GM23338 (cell line): ENCODE measurements around the gene DGAT2. TPM values are rescaled to one million over a fixed set of nuclear protein-coding genes. Genes with fewer than 3 reads are reported as not detected.
A peak's percentile ranks its signal among the peaks of the same experiment; 100 is the strongest.

ENCODE experiments used
- ATAC-seq: fragments of 200-7000 bp; cut with Tn5 transposase; 3 replicates; pipeline ENCODE4 v1.9.1; 2020
- DNase-seq: peaks from one replicate; pipeline ENCODE4 v3.0.0-alpha.2; 2015; ENCODE audit warnings: low spot score
- H2AFZ ChIP-seq: fragments of 200-600 bp; sonication (generic); 2 replicates; pipeline ENCODE4 v1.8.0; 2016; ENCODE audit warnings: antibody characterized with exemption, mild to moderate bottlenecking, moderate library complexity
- H3F3A ChIP-seq: fragments of 200-600 bp; sonication (generic); replicated peaks from 2 replicates; pipeline ENCODE4 v1.8.0; 2017; ENCODE audit warnings: antibody characterized with exemption, mixed run types, low read depth
- H3K27ac ChIP-seq: fragments of 200-600 bp; sonication (generic); 2 replicates; pipeline ENCODE4 v1.6.1; 2016; ENCODE audit warnings: low read depth
- H3K27me3 ChIP-seq: fragments of 200-600 bp; sonication (generic); 2 replicates; pipeline ENCODE4 v1.8.0; 2016; ENCODE audit warnings: mild to moderate bottlenecking, mixed run types, moderate library complexity; ENCODE audit not compliant: insufficient read depth
- H3K36me3 ChIP-seq: fragments of 200-600 bp; sonication (generic); 2 replicates; pipeline ENCODE4 v1.8.0; 2016; ENCODE audit warnings: mild to moderate bottlenecking; ENCODE audit not compliant: insufficient read depth
- H3K4me1 ChIP-seq: fragments of 200-600 bp; sonication (generic); 2 replicates; pipeline ENCODE4 v1.8.0; 2016; ENCODE audit warnings: mild to moderate bottlenecking, moderate library complexity; ENCODE audit not compliant: insufficient read depth
- H3K4me2 ChIP-seq: fragments of 200-600 bp; sonication (generic); 2 replicates; pipeline ENCODE4 v1.7.1; 2017; ENCODE audit warnings: mixed run types
- H3K4me3 ChIP-seq: fragments of 200-600 bp; sonication (generic); 2 replicates; pipeline ENCODE4 v1.6.1; 2016; ENCODE audit warnings: mixed run types
- H3K79me2 ChIP-seq: fragments of 200-600 bp; sonication (generic); replicated peaks from 2 replicates; pipeline ENCODE4 v1.8.0; 2017; ENCODE audit warnings: mild to moderate bottlenecking; ENCODE audit not compliant: insufficient read depth
- H3K9me2 ChIP-seq: fragments of 200-600 bp; sonication (generic); 2 replicates; pipeline ENCODE4 v1.8.0; 2017; ENCODE audit not compliant: insufficient read depth
- H4K20me1 ChIP-seq: fragments of 200-600 bp; sonication (generic); replicated peaks from 2 replicates; pipeline ENCODE4 v1.8.0; 2017; ENCODE audit warnings: mild to moderate bottlenecking; ENCODE audit not compliant: insufficient read depth
- H3K27ac Mint-ChIP-seq: 2 replicates; pipeline ENCODE4 v1.8.0; 2020; ENCODE audit warnings: inconsistent platforms, mild to moderate bottlenecking, moderate library complexity, mixed read lengths
- H3K27me3 Mint-ChIP-seq: 3 replicates; pipeline ENCODE4 v1.8.0; 2022; ENCODE audit warnings: low read depth, mild to moderate bottlenecking, moderate library complexity, mixed read lengths, inconsistent platforms; ENCODE audit not compliant: insufficient read depth, poor library complexity
- H3K36me3 Mint-ChIP-seq: 3 replicates; pipeline ENCODE4 v1.8.0; 2021; ENCODE audit warnings: low read depth, mild to moderate bottlenecking, inconsistent platforms, moderate library complexity, mixed read lengths
- H3K4me1 Mint-ChIP-seq: 3 replicates; pipeline ENCODE4 v1.8.0; 2020; ENCODE audit warnings: mild to moderate bottlenecking, inconsistent platforms, mixed read lengths
- H3K4me3 Mint-ChIP-seq: 3 replicates; pipeline ENCODE4 v1.8.0; 2021; ENCODE audit warnings: moderate library complexity, mild to moderate bottlenecking, inconsistent platforms, mixed read lengths
- H3K9me3 Mint-ChIP-seq: 3 replicates; pipeline ENCODE4 v1.8.0; 2020; ENCODE audit warnings: moderate library complexity, mild to moderate bottlenecking, inconsistent platforms, mixed read lengths
- CTCF ChIP-seq, 2 experiments: fragments of 200-600 bp in 1 of 2; sonication (generic) in 1 of 2; conservative IDR thresholded peaks; 2 replicates each; pipeline versions ENCODE4 v1.5.1 to v1.6.1; 2016 to 2017; ENCODE audit warnings: antibody characterized with exemption in 2 of 2, low read depth in 2 of 2, mild to moderate bottlenecking in 2 of 2, moderate library complexity in 1 of 2
- REST ChIP-seq: IDR thresholded peaks from one replicate; pipeline ENCODE4 v1.6.1; 2018; ENCODE audit warnings: antibody characterized with exemption; ENCODE audit not compliant: unreplicated experiment
- STAT1 ChIP-seq: IDR thresholded peaks from one replicate; pipeline ENCODE4 v1.6.1; 2016; ENCODE audit warnings: antibody characterized with exemption; ENCODE audit not compliant: unreplicated experiment
- ZNF462 ChIP-seq: fragments of 250-450 bp; sonication (Bioruptor Pico); IDR thresholded peaks from 2 replicates; pipeline ENCODE4 v1.5.0; 2020; ENCODE audit warnings: mild to moderate bottlenecking, moderate library complexity
- polyA plus RNA-seq: library from polyadenylated mRNA; unstranded; fragments of >200 nt; fragmentation: Nextera tagmentation; extraction: Ambion mirVana; gene quantifications from 2 replicates; pipeline ENCODE4 v1.2.1, GENCODE V29; 2016
- total RNA-seq: library from RNA; depleted of rRNA; stranded (reverse); fragments of >200 nt; shearing (Covaris generic); gene quantifications from 2 replicates; pipeline ENCODE4 v1.2.3, GENCODE V29; 2014

The DGAT2 gene
- total and polyA plus RNA-seq, 2 experiments from 2014 or later: 1.9 to 2.6 TPM

- DNase-seq: no peak
- TF ChIP-seq REST (no peak), CTCF (conservative IDR thresholded peaks at IDR 0.05; ENCODE audit: low read depth in 2 of 2) (no peak), STAT1 (no peak), ZNF462 (no peak)
Observed at GRCh38 chr11:75816561-75817239, 48.1 kb downstream of the DGAT2 start.

More at GRCh38 chr11:75816561-75817239, 48.1 kb downstream of the DGAT2 start:
- Histone ChIP-seq H3K4me2 (peak overlapping the region; percentile 92), H3K36me3 (no peaks in the 10 kb centered on the region), H3K9me2 (no peaks in the 10 kb centered on the region), H3K79me2 (peaks cover 59% of the 10 kb centered on the region), H2AFZ (no peak overlapping the region), H3F3A (no peaks in the 10 kb centered on the region), H3K4me3 (peak overlapping the region; percentile 93), H3K4me1 (peaks cover 17% of the 10 kb centered on the region), H3K27me3 (peaks cover 7% of the 10 kb centered on the region; the same call in 1 of the 2 replicates), H4K20me1 (no peaks in the 10 kb centered on the region; the same call in none of the 2 replicates), H3K27ac (no peak overlapping the region)
- no peaks in the 10 kb centered on the region for H3K9me3 Mint-ChIP-seq
- no peak overlapping the region for H3K27ac Mint-ChIP-seq
- ATAC-seq: no peak
- peaks cover 16% of the 10 kb centered on the region for H3K4me1 Mint-ChIP-seq
- H3K36me3 Mint-ChIP-seq: no peaks in the 10 kb centered on the region
- H3K27me3 Mint-ChIP-seq: peaks cover 3% of the 10 kb centered on the region
- H3K4me3 Mint-ChIP-seq: no peak overlapping the region
